WTC11 (cell line): ENCODE results near the gene SLX4. TPM values are rescaled to one million over a fixed set of nuclear protein-coding genes. Genes with fewer than 3 reads are reported as not detected.

ENCODE experiments used
- ATAC-seq: fragments of 200-7000 bp; cut with Tn5 transposase; 2 replicates; pipeline ENCODE4 v1.10.0; 2021; ENCODE audit warnings: mild to moderate bottlenecking, moderate library complexity
- CTCF ChIA-PET: fragments of 300-600 bp; sonication (Branson Sonifier 250); formaldehyde crosslinking; loops from one replicate; lab custom pipeline; 2021; ENCODE audit warnings: antibody characterized with exemption; lab: Charles Lee
- POLR2A ChIA-PET: fragments of 350-600 bp; sonication (Branson Sonifier 250); formaldehyde crosslinking; loops from one replicate; lab custom pipeline; 2021; ENCODE audit warnings: antibody characterized with exemption; lab: Charles Lee
- DNase-seq: peaks from one replicate; pipeline ENCODE4 v3.0.0; 2021; ENCODE audit warnings: low spot score
- H3K27ac Mint-ChIP-seq: 2 replicates; pipeline ENCODE4 v1.8.0; 2021; ENCODE audit warnings: mixed read lengths
- H3K27me3 Mint-ChIP-seq: 2 replicates; pipeline ENCODE4 v1.8.0; 2021; ENCODE audit warnings: low read depth, mild to moderate bottlenecking, moderate library complexity, mixed read lengths
- H3K36me3 Mint-ChIP-seq: 2 replicates; pipeline ENCODE4 v1.8.0; 2021; ENCODE audit warnings: mixed read lengths
- H3K4me1 Mint-ChIP-seq: 2 replicates; pipeline ENCODE4 v1.8.0; 2022; ENCODE audit warnings: mixed read lengths
- H3K4me3 Mint-ChIP-seq: 2 replicates; pipeline ENCODE4 v1.8.0; 2021; ENCODE audit warnings: mild to moderate bottlenecking, moderate library complexity, mixed read lengths
- H3K9me3 Mint-ChIP-seq: 2 replicates; pipeline ENCODE4 v1.8.0; 2021; ENCODE audit warnings: mixed read lengths
- AR ChIP-seq: fragments of 250-450 bp; sonication (Bioruptor Pico); IDR thresholded peaks from 2 replicates; pipeline ENCODE4 v1.9.0; 2021; ENCODE audit warnings: mild to moderate bottlenecking
- ATF1 ChIP-seq: sonication (generic); formaldehyde crosslinking; IDR thresholded peaks from 2 replicates; pipeline ENCODE4 v1.8.1; 2023; ENCODE audit warnings: mild to moderate bottlenecking, moderate library complexity, missing genetic modification reagents
- E2F5 ChIP-seq: sonication (generic); formaldehyde crosslinking; IDR thresholded peaks from 2 replicates; pipeline ENCODE4 v1.8.1; 2022; ENCODE audit warnings: mild to moderate bottlenecking, moderate library complexity, missing genetic modification reagents
- ELF4 ChIP-seq: sonication (generic); formaldehyde crosslinking; IDR thresholded peaks from 2 replicates; pipeline ENCODE4 v1.8.1; 2022; ENCODE audit warnings: low read depth, mild to moderate bottlenecking, moderate library complexity, missing genetic modification reagents
- ESRRA ChIP-seq: sonication (generic); formaldehyde crosslinking; IDR thresholded peaks from 2 replicates; pipeline ENCODE4 v1.8.1; 2022; ENCODE audit warnings: mild to moderate bottlenecking, missing genetic modification reagents, borderline replicate concordance
- ETV6 ChIP-seq: sonication (generic); formaldehyde crosslinking; IDR thresholded peaks from 2 replicates; pipeline ENCODE4 v1.8.1; 2022; ENCODE audit warnings: mild to moderate bottlenecking, missing genetic modification reagents
- FOXJ3 ChIP-seq: sonication (generic); formaldehyde crosslinking; IDR thresholded peaks from 2 replicates; pipeline ENCODE4 v1.9.0; 2021; ENCODE audit warnings: missing genetic modification reagents, mild to moderate bottlenecking, borderline replicate concordance
- HMGA2 ChIP-seq: fragments of 250-450 bp; sonication (Bioruptor Pico); IDR thresholded peaks from 2 replicates; pipeline ENCODE4 v1.4.0; 2021; ENCODE audit warnings: mild to moderate bottlenecking, moderate library complexity
- IRF2 ChIP-seq: sonication (generic); formaldehyde crosslinking; IDR thresholded peaks from 2 replicates; pipeline ENCODE4 v1.8.0; 2022; ENCODE audit warnings: low read depth, missing genetic modification reagents, borderline replicate concordance
- KAT7 ChIP-seq: sonication (generic); formaldehyde crosslinking; IDR thresholded peaks from 2 replicates; pipeline ENCODE4 v1.8.1; 2023; ENCODE audit warnings: missing genetic modification reagents, mild to moderate bottlenecking, borderline replicate concordance
- MLX ChIP-seq: sonication (generic); formaldehyde crosslinking; IDR thresholded peaks from 2 replicates; pipeline ENCODE4 v1.8.1; 2023; ENCODE audit warnings: mild to moderate bottlenecking, missing genetic modification reagents, moderate library complexity
- NFYB ChIP-seq: sonication (generic); formaldehyde crosslinking; conservative IDR thresholded peaks from 2 replicates; pipeline ENCODE4 v1.8.0; 2022; ENCODE audit warnings: low read depth, missing genetic modification reagents
- PRDM15 ChIP-seq: sonication (generic); formaldehyde crosslinking; IDR thresholded peaks from 2 replicates; pipeline ENCODE4 v1.8.0; 2022; ENCODE audit warnings: missing genetic modification reagents
- RORB ChIP-seq: fragments of 250-450 bp; sonication (Bioruptor Pico); IDR thresholded peaks from 2 replicates; pipeline ENCODE4 v1.9.0; 2021; ENCODE audit warnings: mild to moderate bottlenecking
- USF2 ChIP-seq: sonication (generic); formaldehyde crosslinking; IDR thresholded peaks from 2 replicates; pipeline ENCODE4 v1.8.1; 2023; ENCODE audit warnings: mild to moderate bottlenecking, missing genetic modification reagents, moderate library complexity
- ZMAT4 ChIP-seq: fragments of 250-450 bp; sonication (Bioruptor Pico); IDR thresholded peaks from 2 replicates; pipeline ENCODE4 v1.9.0; 2021; ENCODE audit warnings: mild to moderate bottlenecking
- ZNF219 ChIP-seq: sonication (generic); formaldehyde crosslinking; IDR thresholded peaks from 2 replicates; pipeline ENCODE4 v1.8.0; 2023; ENCODE audit warnings: missing genetic modification reagents, mild to moderate bottlenecking, borderline replicate concordance
- ZNF263 ChIP-seq: sonication (generic); formaldehyde crosslinking; IDR thresholded peaks from 2 replicates; pipeline ENCODE4 v1.8.1; 2022; ENCODE audit warnings: low read depth, mild to moderate bottlenecking, moderate library complexity, missing genetic modification reagents
- ZNF671 ChIP-seq: fragments of 250-450 bp; sonication (Bioruptor Pico); IDR thresholded peaks from 2 replicates; pipeline ENCODE4 v1.8.0; 2021; ENCODE audit warnings: mild to moderate bottlenecking
- total RNA-seq: library from RNA; stranded (reverse); gene quantifications from 3 replicates; pipeline ENCODE4 v1.2.3, GENCODE V29; 2021

SLX4 gene
- total RNA-seq, 1 experiment from 2014 or later, result 16.7 TPM

- no peak for TF ChIP-seq FOXJ3
- no peak for TF ChIP-seq ESRRA (CRISPR knock-in tag)
- no peak for TF ChIP-seq RORB (CRISPR knock-in tag)
- no peak for TF ChIP-seq ATF1 (CRISPR knock-in tag)
- TF ChIP-seq PRDM15 (CRISPR knock-in tag), result no peak
- TF ChIP-seq IRF2, result no peak
- TF ChIP-seq ZNF219 (CRISPR knock-in tag), result no peak
Measured at GRCh38 chr16:3650631-3651265, 39.3 kb upstream of the SLX4 start (continued).

- no peak for TF ChIP-seq FOXJ3
- no peak for TF ChIP-seq ZMAT4 (CRISPR knock-in tag)
- no peak for TF ChIP-seq USF2 (CRISPR knock-in tag)
- no peak for TF ChIP-seq KAT7 (CRISPR knock-in tag)
- TF ChIP-seq ELF4 (CRISPR knock-in tag), result no peak
- no peak for TF ChIP-seq NFYB (CRISPR knock-in tag)
- TF ChIP-seq AR (CRISPR knock-in tag), result no peak
- no peak for TF ChIP-seq MLX
- TF ChIP-seq E2F5 (CRISPR knock-in tag), result no peak
- no peak for TF ChIP-seq ZNF671 (CRISPR knock-in tag)
- no peak for TF ChIP-seq HMGA2
- TF ChIP-seq ZNF263 (CRISPR knock-in tag), result no peak
- no peak for TF ChIP-seq ETV6 (CRISPR knock-in tag)
- ChIA-PET CTCF (interaction anchor here (1.1 to 1.4 kb wide), 2 partner anchors 9 to 119 kb away, joined by 3 to 5 read pairs; no protein-coding TSS in a partner anchor), POLR2A (interaction anchor here (0.6 to 0.7 kb wide), 2 partner anchors 233 to 984 kb away, joined by 3 read pairs; no protein-coding TSS in a partner anchor)
- DNase-seq (no peak), ATAC-seq (no peak)
- Mint-ChIP-seq H3K4me3 (no peak overlapping the region), H3K27me3 (no peaks in the 10 kb centered on the region), H3K4me1 (peaks cover 45% of the 10 kb centered on the region), H3K9me3 (no peaks in the 10 kb centered on the region), H3K36me3 (peaks cover 3% of the 10 kb centered on the region; the same call in 1 of the 2 replicates), H3K27ac (peak overlapping the region; percentile 89)
Measured at GRCh38 chr16:3646348-3646920, 35.0 kb upstream of the SLX4 start.
